Keratinocyte (primary cell): ENCODE results near the gene DLGAP1. TPM values are rescaled to one million over a fixed set of nuclear protein-coding genes. Genes with fewer than 3 reads are reported as not detected.

Source experiments
- DNase-seq: peaks from one replicate; pipeline ENCODE4 v3.0.0-alpha.2; 2011; ENCODE audit warnings: low read depth, missing footprints, low spot score
- FAIRE-seq: peaks from 2 replicates; lab custom pipeline; 2011; peaks lifted over from hg19 to GRCh38; lab: Jason Lieb, UNC
- H2AFZ ChIP-seq: 2 replicates; pipeline ENCODE4 v1.6.0; 2012; ENCODE audit warnings: low read length, control low read depth, inconsistent platforms; ENCODE audit not compliant: control insufficient read depth
- H3K27ac ChIP-seq: 2 replicates; pipeline ENCODE4 v1.5.1; 2011; ENCODE audit warnings: low read length; ENCODE audit not compliant: control insufficient read depth, insufficient read depth
- H3K27me3 ChIP-seq: 3 replicates; pipeline ENCODE4 v1.6.0; 2011; ENCODE audit warnings: low read length; ENCODE audit not compliant: control insufficient read depth, insufficient read depth; ENCODE audit errors: extremely low read depth
- H3K36me3 ChIP-seq, 2 experiments: 2 replicates in 1 of 2; 3 replicates in 1 of 2; pipeline ENCODE4 v1.5.1; 2011; ENCODE audit warnings: low read length in 2 of 2, mild to moderate bottlenecking in 1 of 2; ENCODE audit not compliant: control insufficient read depth in 2 of 2, insufficient read depth in 2 of 2; ENCODE audit errors: extremely low read depth in 1 of 2
- H3K4me1 ChIP-seq: 3 replicates; pipeline ENCODE4 v1.5.1; 2011; ENCODE audit warnings: low read length; ENCODE audit not compliant: control insufficient read depth, insufficient read depth; ENCODE audit errors: extremely low read depth
- H3K4me2 ChIP-seq: 3 replicates; pipeline ENCODE4 v1.6.0; 2011; ENCODE audit warnings: low read depth, low read length; ENCODE audit not compliant: control insufficient read depth, insufficient read depth; ENCODE audit errors: extremely low read depth
- H3K4me3 ChIP-seq, 3 experiments: fragments of 200-600 bp in 1 of 3; sonication (generic) in 1 of 3; 2 replicates in 2 of 3; 3 replicates in 1 of 3; pipeline ENCODE4 v1.5.1; 2011 to 2016; ENCODE audit warnings: low read length in 3 of 3, mild to moderate bottlenecking in 3 of 3, control low read depth in 2 of 3, inconsistent platforms in 1 of 3, low read depth in 1 of 3, mixed read lengths in 1 of 3, mixed run types in 1 of 3, moderate library complexity in 1 of 3; ENCODE audit not compliant: control insufficient read depth in 2 of 3, insufficient read depth in 2 of 3; ENCODE audit errors: extremely low read depth in 1 of 3
- H3K79me2 ChIP-seq: 2 replicates; pipeline ENCODE4 v1.6.0; 2012; ENCODE audit warnings: low read length; ENCODE audit not compliant: control insufficient read depth, insufficient read depth
- H3K9ac ChIP-seq: 3 replicates; pipeline ENCODE4 v1.6.0; 2011; ENCODE audit warnings: low read length; ENCODE audit not compliant: control insufficient read depth, insufficient read depth; ENCODE audit errors: extremely low read depth
- H3K9me1 ChIP-seq: 3 replicates; pipeline ENCODE4 v1.6.0; 2011; ENCODE audit warnings: low read length; ENCODE audit not compliant: control insufficient read depth, insufficient read depth; ENCODE audit errors: extremely low read depth
- H3K9me3 ChIP-seq: 2 replicates; pipeline ENCODE4 v1.5.1; 2012; ENCODE audit warnings: low read depth, low read length; ENCODE audit not compliant: control insufficient read depth
- H4K20me1 ChIP-seq: 3 replicates; pipeline ENCODE4 v1.6.0; 2011; ENCODE audit warnings: low read length; ENCODE audit not compliant: control insufficient read depth, insufficient read depth; ENCODE audit errors: extremely low read depth
- EZH2 ChIP-seq: IDR thresholded peaks from one replicate; pipeline ENCODE4 v1.6.1; 2012; ENCODE audit warnings: inconsistent platforms, mild to moderate bottlenecking, low read length, moderate library complexity
- dilution Hi-C: fragments of 300-500 bp; cut with MboI; formaldehyde crosslinking; loops from one replicate; pipeline ENCODE4 v1.7.0; 2020; ENCODE audit warnings: low sequenced_read_pairs; ENCODE audit not compliant: extremely low pct_ligation_motif_present
- polyA plus RNA-seq, 5 experiments: library from polyadenylated mRNA; depleted of rRNA in 3 of 5; stranded (reverse) in 3 of 5; stranded (forward) in 1 of 5; unstranded in 1 of 5; fragments of >200 nt; gene quantifications; 1 replicate in 1 of 5; 2 replicates in 3 of 5; 3 replicates in 1 of 5; pipeline versions ENCODE4 v1.2.1 to v1.2.3, GENCODE V29; 2011 to 2012; ENCODE audit warnings: missing spikeins in 2 of 5, low read depth in 1 of 5, low replicate concordance in 1 of 5
- TF ChIP-seq, protein P1 (sequence below), 3 experiments: IDR thresholded peaks in 1 of 3; conservative IDR thresholded peaks in 1 of 3; optimal IDR thresholded peaks in 1 of 3; 2 replicates in 2 of 3; 3 replicates in 1 of 3; pipeline versions ENCODE3 to v1.5.1; 2011; ENCODE audit warnings: low read length in 3 of 3, mild to moderate bottlenecking in 3 of 3, moderate library complexity in 2 of 3, control low read depth in 1 of 3, inconsistent platforms in 1 of 3; ENCODE audit not compliant: insufficient read depth in 2 of 3; ENCODE audit errors: extremely low read depth in 1 of 3

DLGAP1 gene
- polyA plus RNA-seq, 1 donor (not counting 4 experiments of a cell fraction or from before 2014, with no cell fraction given) = not detected

DNA sequence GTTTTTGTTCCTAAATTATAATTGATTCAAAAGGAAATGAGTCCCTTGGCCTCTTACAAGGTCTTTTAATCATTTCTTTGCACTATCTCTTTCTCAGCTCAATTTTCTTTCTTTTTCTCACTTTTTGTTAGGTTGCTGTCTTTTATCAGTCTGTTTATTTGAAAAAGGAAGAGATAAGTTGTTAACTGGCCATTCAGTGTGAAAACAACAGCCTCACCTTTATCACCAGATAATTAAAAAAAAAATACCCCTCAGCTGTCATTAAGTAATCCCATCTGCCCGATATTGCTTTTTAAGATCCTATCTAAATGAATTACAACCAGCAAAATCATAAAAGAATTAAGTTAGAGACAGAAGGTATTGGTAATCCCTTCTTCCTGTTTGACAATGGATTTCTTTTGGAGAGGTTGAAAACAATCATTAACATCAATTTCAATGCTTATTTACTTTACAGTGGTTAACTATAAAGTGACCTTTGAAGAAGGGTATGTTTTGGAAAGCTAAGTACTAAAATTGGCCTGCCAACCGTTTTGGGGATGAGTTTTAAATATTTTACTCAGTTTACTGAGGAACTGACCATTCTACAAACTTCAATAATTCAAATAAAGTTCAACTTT, 900.2 kb downstream of the DLGAP1 start:
- no peaks in the 10 kb centered on the region for H3K36me3 ChIP-seq
- no peak overlapping the region for H3K4me3 ChIP-seq
- no peaks in the 10 kb centered on the region for H3K9me3 ChIP-seq
- no peak overlapping the region for H3K27ac ChIP-seq
- H3K79me2 ChIP-seq = no peaks in the 10 kb centered on the region
- H3K4me1 ChIP-seq = no peaks in the 10 kb centered on the region
- TF ChIP-seq, protein P1, sequence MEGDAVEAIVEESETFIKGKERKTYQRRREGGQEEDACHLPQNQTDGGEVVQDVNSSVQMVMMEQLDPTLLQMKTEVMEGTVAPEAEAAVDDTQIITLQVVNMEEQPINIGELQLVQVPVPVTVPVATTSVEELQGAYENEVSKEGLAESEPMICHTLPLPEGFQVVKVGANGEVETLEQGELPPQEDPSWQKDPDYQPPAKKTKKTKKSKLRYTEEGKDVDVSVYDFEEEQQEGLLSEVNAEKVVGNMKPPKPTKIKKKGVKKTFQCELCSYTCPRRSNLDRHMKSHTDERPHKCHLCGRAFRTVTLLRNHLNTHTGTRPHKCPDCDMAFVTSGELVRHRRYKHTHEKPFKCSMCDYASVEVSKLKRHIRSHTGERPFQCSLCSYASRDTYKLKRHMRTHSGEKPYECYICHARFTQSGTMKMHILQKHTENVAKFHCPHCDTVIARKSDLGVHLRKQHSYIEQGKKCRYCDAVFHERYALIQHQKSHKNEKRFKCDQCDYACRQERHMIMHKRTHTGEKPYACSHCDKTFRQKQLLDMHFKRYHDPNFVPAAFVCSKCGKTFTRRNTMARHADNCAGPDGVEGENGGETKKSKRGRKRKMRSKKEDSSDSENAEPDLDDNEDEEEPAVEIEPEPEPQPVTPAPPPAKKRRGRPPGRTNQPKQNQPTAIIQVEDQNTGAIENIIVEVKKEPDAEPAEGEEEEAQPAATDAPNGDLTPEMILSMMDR (optimal IDR thresholded peaks at IDR 0.05 in 1 of 3, IDR thresholded peaks at IDR 0.05 in 1 of 3, conservative IDR thresholded peaks at IDR 0.05 in 1 of 3; ENCODE audit: extremely low read depth in 1 of 3, insufficient read depth in 2 of 3, low read length in 3 of 3) = no peak
- no peak for TF ChIP-seq EZH2
- no peak overlapping the region for H2AFZ ChIP-seq
- H3K9me1 ChIP-seq = no peaks in the 10 kb centered on the region
- H3K4me2 ChIP-seq = no peak overlapping the region
- dilution Hi-C loops = no loop called here
- H3K9ac ChIP-seq = no peak overlapping the region
- H4K20me1 ChIP-seq = no peaks in the 10 kb centered on the region
- no peaks in the 10 kb centered on the region for H3K27me3 ChIP-seq
- DNase-seq = no peak
- no peak for FAIRE-seq

DNA sequence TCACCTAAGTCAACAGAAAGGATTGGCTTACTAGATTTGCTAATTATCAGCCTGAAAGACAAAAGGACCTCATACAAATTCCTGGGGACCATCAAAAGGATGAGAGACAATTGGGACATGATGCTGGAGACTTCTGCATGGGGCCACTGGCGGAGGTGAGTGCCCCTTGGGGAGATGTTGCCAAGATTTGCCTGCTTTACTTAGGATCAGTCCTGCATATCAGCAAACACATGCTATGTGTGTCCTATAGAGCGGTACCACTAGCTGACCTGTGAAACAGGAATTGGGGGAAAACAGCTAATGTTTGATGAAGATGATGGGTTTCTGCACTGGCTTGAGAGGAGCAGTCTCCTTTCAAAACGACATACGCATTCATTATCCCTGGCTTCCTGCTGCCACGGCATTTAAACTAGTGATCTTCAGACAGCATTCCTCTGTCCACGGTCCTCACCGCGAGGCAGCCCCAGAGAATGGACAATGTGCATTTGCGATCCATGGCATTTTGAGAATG, 901.0 kb downstream of the DLGAP1 start:
- H4K20me1 ChIP-seq = no peaks in the 10 kb centered on the region
- DNase-seq = no peak
- no peak overlapping the region for H3K9ac ChIP-seq
- H3K4me3 ChIP-seq = no peak overlapping the region
- dilution Hi-C loops = no loop called here
- TF ChIP-seq, protein P1 (optimal IDR thresholded peaks at IDR 0.05 in 1 of 3, IDR thresholded peaks at IDR 0.05 in 1 of 3, conservative IDR thresholded peaks at IDR 0.05 in 1 of 3; ENCODE audit: extremely low read depth in 1 of 3, insufficient read depth in 2 of 3, low read length in 3 of 3) = no peak
- no peak for TF ChIP-seq EZH2
- H3K9me3 ChIP-seq = no peaks in the 10 kb centered on the region
- no peaks in the 10 kb centered on the region for H3K27me3 ChIP-seq
- H3K9me1 ChIP-seq = no peaks in the 10 kb centered on the region
- H2AFZ ChIP-seq = no peak overlapping the region
- no peaks in the 10 kb centered on the region for H3K36me3 ChIP-seq
- H3K4me2 ChIP-seq = no peak overlapping the region
- no peaks in the 10 kb centered on the region for H3K79me2 ChIP-seq
- H3K27ac ChIP-seq = no peak overlapping the region
- no peak for FAIRE-seq
- no peaks in the 10 kb centered on the region for H3K4me1 ChIP-seq
